HepG2 (cell line): ENCODE results near the gene PIEZO1. TPM values are rescaled to one million over a fixed set of nuclear protein-coding genes. Genes with fewer than 3 reads are reported as not detected.

Source experiments
- HNRNPL ChIP-seq: fragments of 200-400 bp; formaldehyde crosslinking; IDR thresholded peaks from 2 replicates; pipeline ENCODE4 v1.6.1; 2017; ENCODE audit warnings: mild to moderate bottlenecking, low read depth, low read length
- NRL ChIP-seq: sonication (generic); formaldehyde crosslinking; IDR thresholded peaks from 2 replicates; pipeline ENCODE4 v1.5.0; 2020; ENCODE audit warnings: missing genetic modification reagents, mild to moderate bottlenecking, moderate library complexity, borderline replicate concordance
- PREB ChIP-seq: sonication (generic); formaldehyde crosslinking; IDR thresholded peaks from 2 replicates; pipeline ENCODE4 v1.4.0; 2020; ENCODE audit warnings: missing genetic modification reagents
- SP1 ChIP-seq, 2 experiments: fragments of 450-650 bp in 1 of 2; sonication (generic) in 1 of 2; formaldehyde crosslinking in 1 of 2; IDR thresholded peaks; 2 replicates each; pipeline versions ENCODE4 v1.4.0 to v1.6.1; 2016 to 2020; ENCODE audit warnings: missing genetic modification reagents in 1 of 2
- SRSF9 ChIP-seq: fragments of 200-400 bp; formaldehyde crosslinking; IDR thresholded peaks from 2 replicates; pipeline ENCODE4 v1.6.1; 2018; ENCODE audit warnings: borderline replicate concordance, mild to moderate bottlenecking, low read depth, low read length; ENCODE audit not compliant: insufficient read depth, poor library complexity, severe bottlenecking
- XBP1 ChIP-seq: sonication (generic); formaldehyde crosslinking; IDR thresholded peaks from 2 replicates; pipeline ENCODE4 v1.5.0; 2020; ENCODE audit warnings: missing genetic modification reagents
- YY1 ChIP-seq: IDR thresholded peaks from 2 replicates; pipeline ENCODE4 v1.6.1; 2011; ENCODE audit warnings: low read length, low read depth, moderate library complexity, mild to moderate bottlenecking; ENCODE audit not compliant: insufficient read depth, insufficient replicate concordance
- ZBTB43 ChIP-seq: sonication (generic); formaldehyde crosslinking; conservative IDR thresholded peaks from 2 replicates; pipeline ENCODE4 v1.4.0; 2020; ENCODE audit warnings: missing genetic modification reagents
- ZNF143 ChIP-seq: sonication (generic); formaldehyde crosslinking; IDR thresholded peaks from 2 replicates; pipeline ENCODE4 v1.4.0; 2020; ENCODE audit warnings: missing genetic modification reagents
- ZNF225 ChIP-seq: sonication (generic); formaldehyde crosslinking; IDR thresholded peaks from 2 replicates; pipeline ENCODE4 v1.4.0; 2020; ENCODE audit warnings: mild to moderate bottlenecking, missing genetic modification reagents
- ZNF282 ChIP-seq: fragments of 450-650 bp; IDR thresholded peaks from 2 replicates; pipeline ENCODE4 v1.6.1; 2018; ENCODE audit not compliant: partially characterized antibody
- ZNF510 ChIP-seq: sonication (generic); formaldehyde crosslinking; IDR thresholded peaks from 2 replicates; pipeline ENCODE4 v1.4.0; 2020; ENCODE audit warnings: low read depth, mild to moderate bottlenecking, missing genetic modification reagents
- ZNF713 ChIP-seq: sonication (generic); formaldehyde crosslinking; IDR thresholded peaks from 2 replicates; pipeline ENCODE4 v1.4.0; 2020; ENCODE audit warnings: mild to moderate bottlenecking, missing genetic modification reagents
- ZNF788 ChIP-seq: sonication (generic); formaldehyde crosslinking; IDR thresholded peaks from 2 replicates; pipeline ENCODE4 v1.5.0; 2020; ENCODE audit warnings: mild to moderate bottlenecking, missing genetic modification reagents, borderline replicate concordance
- polyA plus RNA-seq, 8 experiments: library from polyadenylated mRNA; depleted of rRNA in 3 of 8; stranded (reverse) in 7 of 8; unstranded in 1 of 8; fragments of >200 nt; fragmentation: Illumina TruSeq in 4 of 8; extraction: Trizol in 4 of 8; gene quantifications; 2 replicates each; pipeline versions ENCODE4 v1.2.1 to v1.2.3, GENCODE V29; 2011 to 2016; ENCODE audit warnings: low read depth in 4 of 8, missing spikeins in 1 of 8, mixed read lengths in 1 of 8; ENCODE audit not compliant: insufficient read depth in 1 of 8
- total RNA-seq, 5 experiments: library from RNA; depleted of rRNA; stranded (reverse); fragments of >200 nt; fragmentation: Illumina TruSeq; extraction: Trizol; gene quantifications; 2 replicates each; pipeline ENCODE4 v1.2.3, GENCODE V29; 2016; ENCODE audit warnings: low read depth in 1 of 5
- TF ChIP-seq, protein P1 (sequence below): sonication (generic); formaldehyde crosslinking; IDR thresholded peaks from 2 replicates; pipeline ENCODE4 v1.5.1; 2020; ENCODE audit warnings: mild to moderate bottlenecking, missing genetic modification reagents, moderate library complexity
- TF ChIP-seq, protein P2 (sequence below): sonication (generic); formaldehyde crosslinking; conservative IDR thresholded peaks from 2 replicates; pipeline ENCODE4 v1.8.1; 2023; ENCODE audit warnings: missing genetic modification reagents
- TF ChIP-seq, protein P3 (sequence below): sonication (generic); formaldehyde crosslinking; IDR thresholded peaks from 2 replicates; pipeline ENCODE4 v1.5.0; 2020; ENCODE audit warnings: mild to moderate bottlenecking, missing genetic modification reagents
- TF ChIP-seq, protein P4 (sequence below): sonication (generic); formaldehyde crosslinking; IDR thresholded peaks from 2 replicates; pipeline ENCODE4 v1.4.0; 2020; ENCODE audit warnings: missing genetic modification reagents, borderline replicate concordance

PIEZO1 gene
- total and polyA plus RNA-seq, 2 of the 13 experiments (the other 11 are each of a cell fraction or from before 2014, with no cell fraction given): 67.9 to 85.0 TPM

GRCh38 chr16:88743693-88744576 lies 41.1 kb downstream of the PIEZO1 start (continued):
- no peak for TF ChIP-seq PREB (CRISPR knock-in tag)
- TF ChIP-seq NRL (CRISPR knock-in tag): no peak
- TF ChIP-seq, protein P1, sequence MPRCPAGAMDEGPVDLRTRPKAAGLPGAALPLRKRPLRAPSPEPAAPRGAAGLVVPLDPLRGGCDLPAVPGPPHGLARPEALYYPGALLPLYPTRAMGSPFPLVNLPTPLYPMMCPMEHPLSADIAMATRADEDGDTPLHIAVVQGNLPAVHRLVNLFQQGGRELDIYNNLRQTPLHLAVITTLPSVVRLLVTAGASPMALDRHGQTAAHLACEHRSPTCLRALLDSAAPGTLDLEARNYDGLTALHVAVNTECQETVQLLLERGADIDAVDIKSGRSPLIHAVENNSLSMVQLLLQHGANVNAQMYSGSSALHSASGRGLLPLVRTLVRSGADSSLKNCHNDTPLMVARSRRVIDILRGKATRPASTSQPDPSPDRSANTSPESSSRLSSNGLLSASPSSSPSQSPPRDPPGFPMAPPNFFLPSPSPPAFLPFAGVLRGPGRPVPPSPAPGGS (CRISPR knock-in tag): no peak
- TF ChIP-seq ZNF282: no peak
- no peak for TF ChIP-seq SRSF9
- TF ChIP-seq, protein P2, sequence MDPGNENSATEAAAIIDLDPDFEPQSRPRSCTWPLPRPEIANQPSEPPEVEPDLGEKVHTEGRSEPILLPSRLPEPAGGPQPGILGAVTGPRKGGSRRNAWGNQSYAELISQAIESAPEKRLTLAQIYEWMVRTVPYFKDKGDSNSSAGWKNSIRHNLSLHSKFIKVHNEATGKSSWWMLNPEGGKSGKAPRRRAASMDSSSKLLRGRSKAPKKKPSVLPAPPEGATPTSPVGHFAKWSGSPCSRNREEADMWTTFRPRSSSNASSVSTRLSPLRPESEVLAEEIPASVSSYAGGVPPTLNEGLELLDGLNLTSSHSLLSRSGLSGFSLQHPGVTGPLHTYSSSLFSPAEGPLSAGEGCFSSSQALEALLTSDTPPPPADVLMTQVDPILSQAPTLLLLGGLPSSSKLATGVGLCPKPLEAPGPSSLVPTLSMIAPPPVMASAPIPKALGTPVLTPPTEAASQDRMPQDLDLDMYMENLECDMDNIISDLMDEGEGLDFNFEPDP (CRISPR knock-in tag): no peak
- TF ChIP-seq, protein P3, sequence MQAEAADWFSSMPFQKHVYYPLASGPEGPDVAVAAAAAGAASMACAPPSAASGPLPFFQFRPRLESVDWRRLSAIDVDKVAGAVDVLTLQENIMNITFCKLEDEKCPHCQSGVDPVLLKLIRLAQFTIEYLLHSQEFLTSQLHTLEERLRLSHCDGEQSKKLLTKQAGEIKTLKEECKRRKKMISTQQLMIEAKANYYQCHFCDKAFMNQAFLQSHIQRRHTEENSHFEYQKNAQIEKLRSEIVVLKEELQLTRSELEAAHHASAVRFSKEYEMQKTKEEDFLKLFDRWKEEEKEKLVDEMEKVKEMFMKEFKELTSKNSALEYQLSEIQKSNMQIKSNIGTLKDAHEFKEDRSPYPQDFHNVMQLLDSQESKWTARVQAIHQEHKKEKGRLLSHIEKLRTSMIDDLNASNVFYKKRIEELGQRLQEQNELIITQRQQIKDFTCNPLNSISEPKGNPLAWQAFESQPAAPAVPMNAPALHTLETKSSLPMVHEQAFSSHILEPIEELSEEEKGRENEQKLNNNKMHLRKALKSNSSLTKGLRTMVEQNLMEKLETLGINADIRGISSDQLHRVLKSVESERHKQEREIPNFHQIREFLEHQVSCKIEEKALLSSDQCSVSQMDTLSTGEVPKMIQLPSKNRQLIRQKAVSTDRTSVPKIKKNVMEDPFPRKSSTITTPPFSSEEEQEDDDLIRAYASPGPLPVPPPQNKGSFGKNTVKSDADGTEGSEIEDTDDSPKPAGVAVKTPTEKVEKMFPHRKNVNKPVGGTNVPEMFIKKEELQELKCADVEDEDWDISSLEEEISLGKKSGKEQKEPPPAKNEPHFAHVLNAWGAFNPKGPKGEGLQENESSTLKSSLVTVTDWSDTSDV (CRISPR knock-in tag): no peak
- peak; percentile 86; the same call in 1 of the 2 replicates for TF ChIP-seq HNRNPL
- TF ChIP-seq, protein P4, sequence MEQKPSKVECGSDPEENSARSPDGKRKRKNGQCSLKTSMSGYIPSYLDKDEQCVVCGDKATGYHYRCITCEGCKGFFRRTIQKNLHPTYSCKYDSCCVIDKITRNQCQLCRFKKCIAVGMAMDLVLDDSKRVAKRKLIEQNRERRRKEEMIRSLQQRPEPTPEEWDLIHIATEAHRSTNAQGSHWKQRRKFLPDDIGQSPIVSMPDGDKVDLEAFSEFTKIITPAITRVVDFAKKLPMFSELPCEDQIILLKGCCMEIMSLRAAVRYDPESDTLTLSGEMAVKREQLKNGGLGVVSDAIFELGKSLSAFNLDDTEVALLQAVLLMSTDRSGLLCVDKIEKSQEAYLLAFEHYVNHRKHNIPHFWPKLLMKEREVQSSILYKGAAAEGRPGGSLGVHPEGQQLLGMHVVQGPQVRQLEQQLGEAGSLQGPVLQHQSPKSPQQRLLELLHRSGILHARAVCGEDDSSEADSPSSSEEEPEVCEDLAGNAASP (CRISPR knock-in tag): no peak
- TF ChIP-seq ZNF713 (CRISPR knock-in tag): no peak
- TF ChIP-seq YY1: peak; percentile 46
- TF ChIP-seq ZNF788 (CRISPR knock-in tag): no peak
- TF ChIP-seq XBP1 (CRISPR knock-in tag): no peak
- TF ChIP-seq ZNF510 (CRISPR knock-in tag): no peak
- TF ChIP-seq ZBTB43 (CRISPR knock-in tag): no peak
- TF ChIP-seq SP1 (IDR thresholded peaks at IDR 0.05): no peak
- TF ChIP-seq SP1 (CRISPR knock-in tag; IDR thresholded peaks at IDR 0.05): no peak; the same call in 1 of the 2 replicates
- no peak for TF ChIP-seq ZNF143 (CRISPR knock-in tag)
- peak; percentile 65; the same call in 1 of the 2 replicates for TF ChIP-seq ZNF225 (CRISPR knock-in tag)
